Kidney epithelial cell (primary cell): ENCODE results near the gene BLMH. TPM values are rescaled to one million over a fixed set of nuclear protein-coding genes. Genes with fewer than 3 reads are reported as not detected.

Experiments
- DNase-seq: peaks from one replicate; pipeline ENCODE4 v3.0.0-alpha.2; 2010; ENCODE audit warnings: low read depth
- H3K27me3 ChIP-seq: 2 replicates; pipeline ENCODE4 v1.6.0; 2011; ENCODE audit warnings: low read length; ENCODE audit not compliant: control insufficient read depth, insufficient read depth
- H3K36me3 ChIP-seq: 2 replicates; pipeline ENCODE4 v1.5.1; 2011; ENCODE audit warnings: low read length; ENCODE audit not compliant: control insufficient read depth, insufficient read depth
- H3K4me3 ChIP-seq: 2 replicates; pipeline ENCODE4 v1.5.1; 2011; ENCODE audit warnings: low read depth, mild to moderate bottlenecking, control low read depth, low read length
- total RNA-seq: library from RNA; depleted of rRNA; stranded (reverse); fragments of >200 nt; gene quantifications from 2 replicates; pipeline ENCODE4 v1.2.3, GENCODE V29; 2015
- TF ChIP-seq, protein P1 (sequence below): IDR thresholded peaks from 2 replicates; pipeline ENCODE4 v1.5.1; 2011; ENCODE audit warnings: mild to moderate bottlenecking, moderate library complexity, low read length, control low read depth, inconsistent platforms; ENCODE audit not compliant: insufficient read depth, poor library complexity, severe bottlenecking

Gene BLMH
- total RNA-seq, 1 donor from 2014 or later, result 29.4 TPM

- Histone ChIP-seq H3K4me3 (no peak overlapping the region), H3K36me3 (no peaks in the 10 kb centered on the region), H3K27me3 (no peaks in the 10 kb centered on the region)
- TF ChIP-seq, protein P1, sequence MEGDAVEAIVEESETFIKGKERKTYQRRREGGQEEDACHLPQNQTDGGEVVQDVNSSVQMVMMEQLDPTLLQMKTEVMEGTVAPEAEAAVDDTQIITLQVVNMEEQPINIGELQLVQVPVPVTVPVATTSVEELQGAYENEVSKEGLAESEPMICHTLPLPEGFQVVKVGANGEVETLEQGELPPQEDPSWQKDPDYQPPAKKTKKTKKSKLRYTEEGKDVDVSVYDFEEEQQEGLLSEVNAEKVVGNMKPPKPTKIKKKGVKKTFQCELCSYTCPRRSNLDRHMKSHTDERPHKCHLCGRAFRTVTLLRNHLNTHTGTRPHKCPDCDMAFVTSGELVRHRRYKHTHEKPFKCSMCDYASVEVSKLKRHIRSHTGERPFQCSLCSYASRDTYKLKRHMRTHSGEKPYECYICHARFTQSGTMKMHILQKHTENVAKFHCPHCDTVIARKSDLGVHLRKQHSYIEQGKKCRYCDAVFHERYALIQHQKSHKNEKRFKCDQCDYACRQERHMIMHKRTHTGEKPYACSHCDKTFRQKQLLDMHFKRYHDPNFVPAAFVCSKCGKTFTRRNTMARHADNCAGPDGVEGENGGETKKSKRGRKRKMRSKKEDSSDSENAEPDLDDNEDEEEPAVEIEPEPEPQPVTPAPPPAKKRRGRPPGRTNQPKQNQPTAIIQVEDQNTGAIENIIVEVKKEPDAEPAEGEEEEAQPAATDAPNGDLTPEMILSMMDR, result no peak
- no peak for DNase-seq
Measured at GRCh38 chr17:30218799-30219198, 72.9 kb downstream of the BLMH start.

DNA sequence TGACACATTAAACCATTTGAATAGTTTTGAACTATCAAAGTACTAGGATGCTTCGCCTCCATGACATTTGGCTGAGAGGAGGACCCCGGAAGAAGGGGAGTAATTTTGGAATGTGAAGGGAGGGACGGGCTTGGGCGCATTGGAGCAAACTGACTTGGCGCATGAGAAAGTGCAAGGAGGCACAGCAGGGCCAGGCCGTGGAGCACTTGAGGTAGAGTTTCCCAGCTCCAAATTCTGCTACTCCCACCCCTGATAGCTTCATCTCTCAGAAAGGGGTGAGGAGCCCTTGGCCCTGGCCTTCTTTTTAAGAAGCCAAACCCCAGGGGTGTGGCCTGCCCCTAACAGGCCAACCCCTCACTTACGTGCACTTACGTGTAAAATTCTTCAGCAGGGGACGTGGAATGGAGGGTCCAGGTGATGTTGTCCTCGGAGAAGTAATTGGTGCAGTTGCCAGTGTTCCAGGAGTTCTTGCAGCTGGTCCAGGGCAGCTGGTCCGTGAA is 73.9 kb downstream of the BLMH start:
- Histone ChIP-seq H3K4me3 (no peak overlapping the region), H3K36me3 (no peaks in the 10 kb centered on the region), H3K27me3 (no peaks in the 10 kb centered on the region)
- DNase-seq, result no peak
- TF ChIP-seq, protein P1, result no peak

- Histone ChIP-seq H3K4me3 (no peak overlapping the region), H3K36me3 (no peaks in the 10 kb centered on the region), H3K27me3 (no peaks in the 10 kb centered on the region)
- TF ChIP-seq, protein P1, result no peak
- no peak for DNase-seq
Measured at GRCh38 chr17:30217054-30217453, 74.7 kb downstream of the BLMH start.

DNA sequence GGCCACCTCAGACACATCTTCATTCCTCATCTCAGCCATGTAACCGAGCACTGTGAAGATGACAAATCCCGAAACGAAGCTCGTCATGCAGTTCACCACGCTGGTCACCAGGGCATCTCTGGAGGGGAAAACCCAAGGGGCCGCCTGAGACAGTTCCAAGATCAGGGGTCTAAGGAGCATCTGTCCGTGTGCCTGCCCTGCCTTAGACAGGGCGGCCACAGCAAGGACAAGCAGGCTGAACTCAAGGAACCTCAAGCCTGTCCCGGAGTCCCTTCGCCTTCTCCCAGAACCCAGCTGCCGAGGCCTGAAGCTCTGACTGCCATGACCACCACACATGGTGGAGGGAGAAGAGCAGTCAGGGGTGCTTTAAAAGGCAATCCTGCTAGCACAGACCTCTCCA is 79.0 kb downstream of the BLMH start:
- no peak overlapping the region for H3K4me3 ChIP-seq
- no peaks in the 10 kb centered on the region for H3K36me3 ChIP-seq
- no peaks in the 10 kb centered on the region for H3K27me3 ChIP-seq
- no peak for DNase-seq
- TF ChIP-seq, protein P1, result no peak

DNA sequence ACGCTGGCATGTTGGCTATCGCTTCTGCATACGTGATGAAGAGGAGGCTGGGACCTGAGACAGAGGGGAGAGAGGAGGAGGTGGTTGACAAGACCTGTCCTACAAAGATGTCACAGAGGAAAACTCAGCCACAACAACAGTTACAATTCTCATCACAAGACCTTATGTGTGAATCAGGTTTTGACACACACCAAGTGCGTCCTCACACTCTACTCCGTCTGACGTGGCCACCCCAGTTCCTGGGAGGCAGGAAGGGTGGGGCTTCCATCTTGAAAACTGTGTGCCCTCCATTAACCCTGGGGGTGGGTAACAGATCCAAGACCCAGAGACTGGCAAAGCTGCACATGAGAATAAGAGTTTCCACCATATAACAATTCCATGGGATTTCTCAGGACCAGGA is 80.4 kb downstream of the BLMH start:
- Histone ChIP-seq H3K27me3 (no peaks in the 10 kb centered on the region), H3K4me3 (no peak overlapping the region), H3K36me3 (no peaks in the 10 kb centered on the region)
- TF ChIP-seq, protein P1, result no peak
- no peak for DNase-seq

DNA sequence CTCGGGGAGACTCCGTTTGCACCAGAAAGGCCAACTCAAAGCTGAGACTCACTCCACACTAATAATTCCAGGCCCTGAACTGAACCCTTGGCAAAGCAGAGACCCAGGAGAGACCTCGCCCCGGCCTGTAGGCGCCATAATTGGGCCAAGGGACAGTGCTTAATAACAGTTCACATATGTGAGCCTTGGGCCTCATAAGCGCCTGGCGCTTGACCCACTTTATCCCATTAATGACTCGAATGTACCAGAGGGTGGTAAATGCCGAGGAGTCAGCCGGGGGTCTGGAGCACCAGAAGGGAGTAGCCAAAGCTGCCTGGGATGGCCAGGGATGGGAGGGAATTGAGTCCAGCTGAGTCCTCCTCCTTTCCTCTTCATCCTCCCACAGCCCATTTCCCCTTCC is 80.8 kb downstream of the BLMH start:
- Histone ChIP-seq H3K4me3 (no peak overlapping the region), H3K36me3 (no peaks in the 10 kb centered on the region), H3K27me3 (no peaks in the 10 kb centered on the region)
- TF ChIP-seq, protein P1, result no peak
- no peak for DNase-seq
